ENCODE data around the gene ARX. TPM values are rescaled to one million over a fixed set of nuclear protein-coding genes. Genes with fewer than 3 reads are reported as not detected.

The ARX gene
- total and polyA plus RNA-seq, 2 experiments from 2014 or later, result not detected

- H3K9me2 ChIP-seq (ENCODE audit: insufficient read depth), result no peaks in the 10 kb centered on the region
- H2AFZ ChIP-seq, result no peak overlapping the region
- H3F3A ChIP-seq (ENCODE audit: insufficient read depth), result no peaks in the 10 kb centered on the region
- no peaks in the 10 kb centered on the region for H3K36me3 ChIP-seq (ENCODE audit: low read depth)
- H3K79me2 ChIP-seq (ENCODE audit: insufficient read depth), result no peaks in the 10 kb centered on the region
- no peak overlapping the region for H3K27ac ChIP-seq
- DNase-seq, result no peak
- H3K4me3 ChIP-seq, result no peak overlapping the region
- H4K20me1 ChIP-seq (ENCODE audit: insufficient read depth), result no peaks in the 10 kb centered on the region
- no peaks in the 10 kb centered on the region for H3K4me1 ChIP-seq (ENCODE audit: insufficient read depth)
- no peaks in the 10 kb centered on the region for H3K9me3 ChIP-seq (ENCODE audit: low read depth)
- H3K4me2 ChIP-seq (ENCODE audit: unreplicated experiment), result no peak overlapping the region
- H3K9ac ChIP-seq, result no peak overlapping the region
- TF ChIP-seq EZH2 (IDR thresholded peaks at IDR 0.05; ENCODE audit: insufficient read depth, poor library complexity, severe bottlenecking), result no peak
- TF ChIP-seq EZH2phosphoT487 (IDR thresholded peaks at IDR 0.05; ENCODE audit: insufficient read depth, low read depth), result no peak
- peaks cover 7% of the 10 kb centered on the region; the same call in 1 of the 2 replicates for H3K27me3 ChIP-seq (replicated peaks; ENCODE audit: insufficient read depth)
- in situ Hi-C loops (cut with MboI), result no loop called here
- 98 to 99% methylated on average over 8 of the region's 8 CpGs for WGBS, 2 experiments (ENCODE audit: low coverage in 1 of 2, low lambda C conversion rate in 2 of 2, missing lambda C conversion rate in 2 of 2)
Observed at GRCh38 chrX:24999511-24999910, 16.3 kb downstream of the ARX start.

- no peaks in the 10 kb centered on the region for H3F3A ChIP-seq (ENCODE audit: insufficient read depth)
- TF ChIP-seq EZH2phosphoT487 (IDR thresholded peaks at IDR 0.05; ENCODE audit: insufficient read depth, low read depth) (no peak), EZH2 (IDR thresholded peaks at IDR 0.05; ENCODE audit: insufficient read depth, poor library complexity, severe bottlenecking) (no peak)
- no peaks in the 10 kb centered on the region for H3K27me3 ChIP-seq (replicated peaks; ENCODE audit: insufficient read depth)
- 85 to 100% methylated on average over 4 to 5 of the region's 5 CpGs for WGBS, 2 experiments (ENCODE audit: low coverage in 1 of 2, low lambda C conversion rate in 2 of 2, missing lambda C conversion rate in 2 of 2)
- no peak overlapping the region for H3K9ac ChIP-seq
- H3K9me2 ChIP-seq (ENCODE audit: insufficient read depth), result no peaks in the 10 kb centered on the region
- no peaks in the 10 kb centered on the region for H3K9me3 ChIP-seq (ENCODE audit: low read depth)
- H3K79me2 ChIP-seq (ENCODE audit: insufficient read depth), result no peaks in the 10 kb centered on the region
- H4K20me1 ChIP-seq (ENCODE audit: insufficient read depth), result no peaks in the 10 kb centered on the region
- H3K4me3 ChIP-seq, result no peak overlapping the region
- H3K36me3 ChIP-seq (ENCODE audit: low read depth), result no peaks in the 10 kb centered on the region
- no peaks in the 10 kb centered on the region for H3K4me1 ChIP-seq (ENCODE audit: insufficient read depth)
- H3K4me2 ChIP-seq (ENCODE audit: unreplicated experiment), result no peak overlapping the region
- H3K27ac ChIP-seq, result no peak overlapping the region
- in situ Hi-C loops (cut with MboI), result no loop called here
- DNase-seq, result no peak
- H2AFZ ChIP-seq, result no peak overlapping the region
Observed at GRCh38 chrX:24996096-24996709, 19.6 kb downstream of the ARX start.

GRCh38 chrX:24993879-24994278 is 21.9 kb downstream of the ARX start:
- H3K27ac ChIP-seq, result no peak overlapping the region
- H3F3A ChIP-seq (ENCODE audit: insufficient read depth), result no peaks in the 10 kb centered on the region
- 96% methylated on average over 8 of the region's 8 CpGs for WGBS, 2 experiments (ENCODE audit: low coverage in 1 of 2, low lambda C conversion rate in 2 of 2, missing lambda C conversion rate in 2 of 2)
- H3K9ac ChIP-seq, result no peak overlapping the region
- no peaks in the 10 kb centered on the region for H3K36me3 ChIP-seq (ENCODE audit: low read depth)
- H3K79me2 ChIP-seq (ENCODE audit: insufficient read depth), result no peaks in the 10 kb centered on the region
- no peaks in the 10 kb centered on the region for H4K20me1 ChIP-seq (ENCODE audit: insufficient read depth)
- no peak overlapping the region for H3K4me2 ChIP-seq (ENCODE audit: unreplicated experiment)
- no peak for DNase-seq
- no peaks in the 10 kb centered on the region for H3K4me1 ChIP-seq (ENCODE audit: insufficient read depth)
- H3K9me3 ChIP-seq (ENCODE audit: low read depth), result no peaks in the 10 kb centered on the region
- no peak overlapping the region for H2AFZ ChIP-seq
- no peak for TF ChIP-seq EZH2phosphoT487 (IDR thresholded peaks at IDR 0.05; ENCODE audit: insufficient read depth, low read depth)
- TF ChIP-seq EZH2 (IDR thresholded peaks at IDR 0.05; ENCODE audit: insufficient read depth, poor library complexity, severe bottlenecking), result no peak
- no peak overlapping the region for H3K4me3 ChIP-seq
- H3K27me3 ChIP-seq (replicated peaks; ENCODE audit: insufficient read depth), result no peaks in the 10 kb centered on the region
- H3K9me2 ChIP-seq (ENCODE audit: insufficient read depth), result no peaks in the 10 kb centered on the region
- in situ Hi-C loops (cut with MboI), result no loop called here

GRCh38 chrX:24990535-24990934 is 25.2 kb downstream of the ARX start:
- 97 to 99% methylated on average over 7 to 8 of the region's 8 CpGs for WGBS, 2 experiments (ENCODE audit: low coverage in 1 of 2, low lambda C conversion rate in 2 of 2, missing lambda C conversion rate in 2 of 2)
- no peak overlapping the region for H3K9ac ChIP-seq
- no peak for DNase-seq
- H3K27me3 ChIP-seq (replicated peaks; ENCODE audit: insufficient read depth), result no peaks in the 10 kb centered on the region
- H4K20me1 ChIP-seq (ENCODE audit: insufficient read depth), result no peaks in the 10 kb centered on the region
- TF ChIP-seq EZH2phosphoT487 (IDR thresholded peaks at IDR 0.05; ENCODE audit: insufficient read depth, low read depth) (no peak), EZH2 (IDR thresholded peaks at IDR 0.05; ENCODE audit: insufficient read depth, poor library complexity, severe bottlenecking) (no peak)
- H3K36me3 ChIP-seq (ENCODE audit: low read depth), result no peaks in the 10 kb centered on the region
- H3K4me1 ChIP-seq (ENCODE audit: insufficient read depth), result no peaks in the 10 kb centered on the region
- no peak overlapping the region for H3K4me3 ChIP-seq
- in situ Hi-C loops (cut with MboI), result no loop called here
- no peak overlapping the region for H3K4me2 ChIP-seq (ENCODE audit: unreplicated experiment)
- no peak overlapping the region for H2AFZ ChIP-seq
- H3K27ac ChIP-seq, result no peak overlapping the region
- no peaks in the 10 kb centered on the region for H3K9me3 ChIP-seq (ENCODE audit: low read depth)
- no peaks in the 10 kb centered on the region for H3K9me2 ChIP-seq (ENCODE audit: insufficient read depth)
- no peaks in the 10 kb centered on the region for H3K79me2 ChIP-seq (ENCODE audit: insufficient read depth)
- H3F3A ChIP-seq (ENCODE audit: insufficient read depth), result no peaks in the 10 kb centered on the region

Measured in GM23248 (cell line).